Muscle of leg (tissue), 11 donors: ENCODE results near the gene DENND4C. TPM values are rescaled to one million over a fixed set of nuclear protein-coding genes. Genes with fewer than 3 reads are reported as not detected.
"Not testable (repeated sequence)": the region's sequence is repeated elsewhere in the genome, so short reads cannot be mapped to it uniquely, and the experiment has no call there.

Experiments
- DNase-seq: peaks from one replicate; pipeline ENCODE4 v3.0.0; 2013
- H3K27ac ChIP-seq: one replicate; pipeline ENCODE4 v1.5.1; 2013; ENCODE audit warnings: mild to moderate bottlenecking, low read length, control low read depth
- H3K27me3 ChIP-seq: one replicate; pipeline ENCODE4 v1.6.1; 2013; ENCODE audit warnings: low read length; ENCODE audit not compliant: control insufficient read depth, insufficient read depth
- H3K36me3 ChIP-seq: one replicate; pipeline ENCODE4 v1.6.1; 2013; ENCODE audit warnings: low read length; ENCODE audit not compliant: control insufficient read depth, insufficient read depth
- H3K4me1 ChIP-seq: one replicate; pipeline ENCODE4 v1.6.1; 2013; ENCODE audit warnings: low read length; ENCODE audit not compliant: control insufficient read depth, insufficient read depth
- H3K4me3 ChIP-seq: one replicate; pipeline ENCODE4 v1.5.1; 2013; ENCODE audit warnings: low read length, control low read depth
- H3K9me3 ChIP-seq: replicated peaks from 2 replicates; pipeline ENCODE4 v1.6.1; 2013; ENCODE audit warnings: low read depth, low read length; ENCODE audit not compliant: control insufficient read depth
- WGBS: methylation state at CpG from one replicate; pipeline ENCODE4 v1.1.5; 2013; ENCODE audit warnings: missing lambda C conversion rate; ENCODE audit not compliant: insufficient coverage; 5-methylcytosine and 5-hydroxymethylcytosine counted together
- polyA plus RNA-seq, 8 donors: library from polyadenylated mRNA; unstranded; fragments of 120-200 nt; gene quantifications; one replicate each; pipeline versions ENCODE4 v1.2.1 to v1.2.3, GENCODE V29; 2013; ENCODE audit warnings: inconsistent platforms in 1 of 8, low replicate concordance in 1 of 8; ENCODE audit not compliant: insufficient read length in 8 of 8, insufficient read depth in 1 of 8
- total RNA-seq: library from RNA; stranded (reverse); fragments of 120-200 nt; gene quantifications from one replicate; pipeline ENCODE4 v1.2.4, GENCODE V29; 2013

DENND4C gene
- total and polyA plus RNA-seq, 9 donors = 19.0 to 38.4 (median 21.1) TPM

- Histone ChIP-seq H3K9me3 (no peaks in the 10 kb centered on the region), H3K27me3 (no peaks in the 10 kb centered on the region), H3K36me3 (peaks cover 3% of the 10 kb centered on the region), H3K4me1 (no peaks in the 10 kb centered on the region), H3K4me3 (no peak overlapping the region), H3K27ac (no peak overlapping the region)
- 100% methylated on average over 4 of the region's 6 CpGs for WGBS
- no peak for DNase-seq
These were observed 11.2 kb downstream of the DENND4C start for GRCh38 chr9:19241728-19242127.

GRCh38 chr9:19243366-19244033, 13.0 kb downstream of the DENND4C start:
- Histone ChIP-seq H3K4me1 (no peaks in the 10 kb centered on the region), H3K9me3 (no peaks in the 10 kb centered on the region), H3K27ac (no peak overlapping the region), H3K4me3 (no peak overlapping the region), H3K36me3 (peaks cover 3% of the 10 kb centered on the region), H3K27me3 (no peaks in the 10 kb centered on the region)
- WGBS = no CpG with 5 or more reads among the region's 10 CpGs
- no peak for DNase-seq

- no peak for DNase-seq
- Histone ChIP-seq H3K27ac (no peak overlapping the region), H3K4me1 (no peaks in the 10 kb centered on the region), H3K9me3 (no peaks in the 10 kb centered on the region), H3K27me3 (no peaks in the 10 kb centered on the region), H3K36me3 (no peaks in the 10 kb centered on the region), H3K4me3 (no peak overlapping the region)
- WGBS = no CpG with 5 or more reads among the region's 3 CpGs
These were observed 16.4 kb downstream of the DENND4C start for GRCh38 chr9:19246891-19247290.

GRCh38 chr9:19247420-19247819, 16.9 kb downstream of the DENND4C start:
- Histone ChIP-seq H3K4me1 (no peaks in the 10 kb centered on the region), H3K36me3 (no peaks in the 10 kb centered on the region), H3K4me3 (no peak overlapping the region), H3K9me3 (no peaks in the 10 kb centered on the region), H3K27ac (no peak overlapping the region), H3K27me3 (no peaks in the 10 kb centered on the region)
- DNase-seq = no peak
- WGBS = no CpG with 5 or more reads among the region's 2 CpGs

- 89% methylated on average over 6 of the region's 8 CpGs for WGBS
These were observed 19.9 kb downstream of the DENND4C start for GRCh38 chr9:19250346-19250745.

GRCh38 chr9:19251203-19251602, 20.7 kb downstream of the DENND4C start:
- H3K36me3 ChIP-seq, H3K4me3 ChIP-seq, DNase-seq, H3K9me3 ChIP-seq, H3K4me1 ChIP-seq, H3K27me3 ChIP-seq, H3K27ac ChIP-seq: not testable (repeated sequence)
- no CpG with 5 or more reads among the region's 1 CpG for WGBS

More at GRCh38 chr9:19250346-19250745, 19.9 kb downstream of the DENND4C start:
- not testable (repeated sequence) for H3K27ac ChIP-seq, H3K4me1 ChIP-seq, H3K27me3 ChIP-seq, DNase-seq, H3K36me3 ChIP-seq, H3K9me3 ChIP-seq, H3K4me3 ChIP-seq

- 77% methylated on average over 5 of the region's 5 CpGs for WGBS
- DNase-seq, H3K9me3 ChIP-seq, H3K27ac ChIP-seq, H3K36me3 ChIP-seq, H3K27me3 ChIP-seq, H3K4me3 ChIP-seq, H3K4me1 ChIP-seq: not testable (repeated sequence)
These were observed 21.1 kb downstream of the DENND4C start for GRCh38 chr9:19251622-19252021.

GRCh38 chr9:19252174-19252884, 21.8 kb downstream of the DENND4C start:
- H3K4me3 ChIP-seq = no peak overlapping the region
- no peaks in the 10 kb centered on the region for H3K27me3 ChIP-seq
- no peaks in the 10 kb centered on the region for H3K9me3 ChIP-seq
- 90% methylated on average over 2 of the region's 7 CpGs for WGBS
- H3K27ac ChIP-seq = no peak overlapping the region
- no peaks in the 10 kb centered on the region for H3K36me3 ChIP-seq
- DNase-seq = no peak
- no peaks in the 10 kb centered on the region for H3K4me1 ChIP-seq

- H3K4me3 ChIP-seq = no peak overlapping the region
- H3K27me3 ChIP-seq = no peaks in the 10 kb centered on the region
- no CpG with 5 or more reads among the region's 4 CpGs for WGBS
- no peaks in the 10 kb centered on the region for H3K9me3 ChIP-seq
- DNase-seq = no peak
- no peak overlapping the region for H3K27ac ChIP-seq
- H3K36me3 ChIP-seq = no peaks in the 10 kb centered on the region
- no peaks in the 10 kb centered on the region for H3K4me1 ChIP-seq
These were observed 22.4 kb downstream of the DENND4C start for GRCh38 chr9:19252885-19253219.

- WGBS = 83% methylated on average over 1 of the region's 2 CpGs
These were observed 24.6 kb downstream of the DENND4C start for GRCh38 chr9:19255112-19255511.

More at GRCh38 chr9:19255112-19255511, 24.6 kb downstream of the DENND4C start:
- H3K4me3 ChIP-seq = no peak overlapping the region
- H3K27ac ChIP-seq = no peak overlapping the region
- no peak for DNase-seq
- no peaks in the 10 kb centered on the region for H3K4me1 ChIP-seq
- no peaks in the 10 kb centered on the region for H3K36me3 ChIP-seq
- H3K9me3 ChIP-seq = no peaks in the 10 kb centered on the region
- no peaks in the 10 kb centered on the region for H3K27me3 ChIP-seq
